Brain microvascular endothelial cell (primary cell): ENCODE measurements around the gene CTCF.

Experiments used
- DNase-seq: peaks from one replicate; pipeline ENCODE4 v3.0.0-alpha.2; 2020
- H3K27ac ChIP-seq: fragments of 250-450 bp; sonication (Bioruptor Pico); 2 replicates; pipeline ENCODE4 v1.5.1; 2020; ENCODE audit warnings: mild to moderate bottlenecking, moderate library complexity
- H3K27me3 ChIP-seq: fragments of 250-450 bp; sonication (Bioruptor Pico); replicated peaks from 2 replicates; pipeline ENCODE4 v1.5.1; 2020; ENCODE audit warnings: mild to moderate bottlenecking
- H3K36me3 ChIP-seq: fragments of 250-450 bp; sonication (Bioruptor Pico); replicated peaks from 2 replicates; pipeline ENCODE4 v1.5.1; 2020; ENCODE audit warnings: mild to moderate bottlenecking
- H3K4me3 ChIP-seq: 2 replicates; pipeline ENCODE4 v1.5.1; 2011; ENCODE audit warnings: low read depth, mild to moderate bottlenecking, control low read depth, low read length, moderate library complexity
- CTCF ChIP-seq: IDR thresholded peaks from 2 replicates; pipeline ENCODE4 v1.5.1; 2011; ENCODE audit warnings: low read depth, mild to moderate bottlenecking, moderate library complexity, low read length, control low read depth, inconsistent platforms; ENCODE audit errors: missing control alignments
- in situ Hi-C: cut with HindIII; loops from 2 replicates; pipeline ENCODE4 v1.10.0; 2017; ENCODE audit warnings: low sequenced_read_pairs, low pct_ligation_motif_present

CTCF gene

GRCh38 chr16:67526149-67526791, 36.1 kb upstream of the CTCF start:
- H3K4me3 ChIP-seq = no peak overlapping the region
- no peak overlapping the region for H3K27ac ChIP-seq
- no peak for DNase-seq
- H3K36me3 ChIP-seq = no peaks in the 10 kb centered on the region
- H3K27me3 ChIP-seq = no peaks in the 10 kb centered on the region
- in situ Hi-C loops = no loop called here
- no peak for TF ChIP-seq CTCF

- Histone ChIP-seq H3K36me3 (no peaks in the 10 kb centered on the region), H3K27ac (peak within 1 kb of the TSS; percentile 76), H3K4me3 (peak within 1 kb of the TSS; percentile 78), H3K27me3 (no peaks in the 10 kb centered on the region)
- in situ Hi-C loops = no loop called here
- TF ChIP-seq CTCF = no peak
- no peak for DNase-seq
Measured at GRCh38 chr16:67528222-67528869, 34.0 kb upstream of the CTCF start, which contains the start of gene RIPOR1. Gene RIPOR1, plus strand, starts transcription at chr16:67528829. Its CDS starts 9,618 bp downstream, at chr16:67538447.

- peak overlapping the region; percentile 78 for H3K4me3 ChIP-seq
- TF ChIP-seq CTCF = no peak
- no peaks in the 10 kb centered on the region for H3K27me3 ChIP-seq
- in situ Hi-C loops = no loop called here
- no peaks in the 10 kb centered on the region for H3K36me3 ChIP-seq
- DNase-seq = no peak
- H3K27ac ChIP-seq = peak overlapping the region; percentile 76
Measured at GRCh38 chr16:67528870-67529581, 33.3 kb upstream of the CTCF start.

GRCh38 chr16:67529582-67530012, 32.7 kb upstream of the CTCF start:
- Histone ChIP-seq H3K27me3 (no peaks in the 10 kb centered on the region), H3K36me3 (no peaks in the 10 kb centered on the region), H3K4me3 (peak overlapping the region; percentile 78), H3K27ac (peak overlapping the region; percentile 76)
- in situ Hi-C loops = no loop called here
- no peak for TF ChIP-seq CTCF
- no peak for DNase-seq

- in situ Hi-C loops = no loop called here
- Histone ChIP-seq H3K36me3 (no peaks in the 10 kb centered on the region), H3K27me3 (no peaks in the 10 kb centered on the region), H3K4me3 (peak overlapping the region; percentile 78), H3K27ac (peak overlapping the region; percentile 76)
- TF ChIP-seq CTCF = no peak
- peak; percentile 68 for DNase-seq
Measured at GRCh38 chr16:67530013-67530939, 32.0 kb upstream of the CTCF start.
